CD4-positive, alpha-beta memory T cell (primary cell): ENCODE data around the gene UBE2Z. TPM values are rescaled to one million over a fixed set of nuclear protein-coding genes. Genes with fewer than 3 reads are reported as not detected.

Experiments used
- CTCF ChIA-PET: fragments of 350-600 bp; sonication (Branson Sonifier 250); formaldehyde crosslinking; loops from one replicate; lab custom pipeline; 2021; ENCODE audit warnings: inconsistent platforms; ENCODE audit not compliant: partially characterized antibody; lab: Charles Lee
- POLR2A ChIA-PET: fragments of 350-600 bp; sonication (Branson Sonifier 250); formaldehyde crosslinking; loops from one replicate; lab custom pipeline; 2021; ENCODE audit not compliant: partially characterized antibody; lab: Charles Lee
- DNase-seq, 5 donors: peaks; one replicate each; pipeline versions ENCODE4 v3.0.0 to v3.0.0-alpha.2; 2020 to 2022; ENCODE audit warnings: mixed read lengths in 1 of 5
- H3K27ac ChIP-seq: one replicate; pipeline ENCODE4 v1.7.0; 2013; ENCODE audit warnings: low read depth, low read length
- H3K27me3 ChIP-seq: 2 replicates; pipeline ENCODE4 v1.7.0; 2013; ENCODE audit warnings: mild to moderate bottlenecking, low read length, moderate library complexity; ENCODE audit not compliant: insufficient read depth
- H3K36me3 ChIP-seq: 2 replicates; pipeline ENCODE4 v1.7.0; 2013; ENCODE audit warnings: mild to moderate bottlenecking, low read length, moderate library complexity; ENCODE audit not compliant: insufficient read depth
- H3K4me1 ChIP-seq: 2 replicates; pipeline ENCODE4 v1.7.0; 2013; ENCODE audit warnings: mild to moderate bottlenecking, low read length, moderate library complexity; ENCODE audit not compliant: insufficient read depth
- H3K4me3 ChIP-seq, 2 donors: one replicate each; pipeline ENCODE4 v1.7.0; 2013; ENCODE audit warnings: low read length in 2 of 2, mild to moderate bottlenecking in 1 of 2
- H3K9me3 ChIP-seq, 2 donors: one replicate each; pipeline ENCODE4 v1.7.0; 2013; ENCODE audit warnings: low read length in 2 of 2, control low read depth in 1 of 2; ENCODE audit not compliant: control insufficient read depth in 1 of 2
- H3K27ac Mint-ChIP-seq, 7 donors: one replicate each; pipeline ENCODE4 v1.8.0; 2020 to 2021; ENCODE audit warnings: mixed read lengths in 7 of 7, mild to moderate bottlenecking in 6 of 7, inconsistent platforms in 3 of 7, moderate library complexity in 3 of 7
- H3K27me3 Mint-ChIP-seq, 2 donors: one replicate each; pipeline ENCODE4 v1.8.0; 2020 to 2021; ENCODE audit warnings: mixed read lengths in 2 of 2
- H3K36me3 Mint-ChIP-seq, 2 donors: one replicate each; pipeline ENCODE4 v1.8.0; 2020 to 2021; ENCODE audit warnings: mixed read lengths in 2 of 2, inconsistent platforms in 1 of 2, mild to moderate bottlenecking in 1 of 2
- H3K4me1 Mint-ChIP-seq, 4 donors: one replicate each; pipeline ENCODE4 v1.8.0; 2020 to 2021; ENCODE audit warnings: mixed read lengths in 4 of 4, mild to moderate bottlenecking in 1 of 4
- H3K4me3 Mint-ChIP-seq, 8 donors: one replicate each; pipeline ENCODE4 v1.8.0; 2020 to 2021; ENCODE audit warnings: mixed read lengths in 8 of 8, mild to moderate bottlenecking in 7 of 8, moderate library complexity in 6 of 8, inconsistent platforms in 3 of 8
- H3K9me3 Mint-ChIP-seq, 8 donors: one replicate each; pipeline ENCODE4 v1.8.0; 2020 to 2021; ENCODE audit warnings: mixed read lengths in 8 of 8, mild to moderate bottlenecking in 5 of 8, inconsistent platforms in 3 of 8, moderate library complexity in 1 of 8
- intact Hi-C: fragments of 100-400 bp; cut with micrococcal nuclease; formaldehyde crosslinking; loops from one replicate; pipeline ENCODE4 v1.15.1; 2023
- polyA plus RNA-seq, 2 donors: library from polyadenylated mRNA; unstranded; fragments of 300-500 nt; fragmentation: Illumina TruSeq; gene quantifications; one replicate each; pipeline ENCODE4 v1.2.3, GENCODE V29; 2021
- total RNA-seq, 2 experiments: library from RNA; stranded (reverse); gene quantifications; one replicate each; pipeline ENCODE4 v1.2.3, GENCODE V29; 2021

Gene UBE2Z
- total and polyA plus RNA-seq, 4 experiments from 2014 or later, result 69.8 to 105 (median 87.5) TPM

DNA sequence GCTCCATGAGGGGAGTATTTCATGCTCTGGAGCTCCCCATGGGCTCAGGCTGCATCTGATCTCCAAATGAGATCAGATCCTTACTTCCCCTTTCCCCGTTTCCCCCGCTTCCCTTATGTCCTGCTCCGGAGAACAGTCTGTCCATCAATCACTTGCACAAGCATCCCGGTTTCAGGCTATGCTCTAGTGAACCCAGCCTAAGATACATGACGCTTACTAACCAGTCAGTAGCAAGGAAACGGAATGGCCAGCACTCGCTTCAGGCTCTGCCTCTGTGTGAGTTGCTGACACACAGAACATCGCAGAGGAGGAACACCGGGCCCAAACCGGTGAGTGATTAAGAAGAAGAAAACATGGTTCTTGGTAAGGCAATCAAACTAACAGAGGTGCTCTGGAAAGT is 25.0 kb upstream of the UBE2Z start:
- CTCF ChIA-PET, result interaction anchor here (0.7 to 18.9 kb wide), 9 partner anchors 10 to 203 kb away, joined by 3 to 463 read pairs (median 13); partner anchors contain the start of gene TTLL6
- Mint-ChIP-seq H3K4me1 (peaks cover 0 to 12% (median 3%) of the 10 kb centered on the region in 4 donors), H3K27ac (peak overlapping the region in 1 of 7 donors; percentile 1), H3K27me3 (no peaks in the 10 kb centered on the region), H3K4me3 (no peak overlapping the region), H3K36me3 (no peaks in the 10 kb centered on the region), H3K9me3 (no peaks in the 10 kb centered on the region)
- intact Hi-C loops, result loop anchor here (5.0 kb wide), 1 partner anchor 149 kb away; no protein-coding TSS in a partner anchor
- peaks cover 10% of the 10 kb centered on the region for H3K4me1 ChIP-seq
- H3K36me3 ChIP-seq, result no peaks in the 10 kb centered on the region
- no peak overlapping the region for H3K27ac ChIP-seq
- DNase-seq, result no peak
- POLR2A ChIA-PET, result interaction anchor here (0.6 kb wide), 1 partner anchor 165 kb away, joined by 3 read pairs; no protein-coding TSS in a partner anchor
- H3K9me3 ChIP-seq, result no peaks in the 10 kb centered on the region
- H3K4me3 ChIP-seq, result no peak overlapping the region
- H3K27me3 ChIP-seq, result no peaks in the 10 kb centered on the region

GRCh38 chr17:48890086-48890485 is 18.1 kb upstream of the UBE2Z start:
- Histone ChIP-seq H3K4me1 (peaks cover 23% of the 10 kb centered on the region), H3K4me3 (no peak overlapping the region), H3K36me3 (no peaks in the 10 kb centered on the region), H3K27me3 (no peaks in the 10 kb centered on the region), H3K9me3 (no peaks in the 10 kb centered on the region), H3K27ac (no peak overlapping the region)
- ChIA-PET POLR2A (interaction anchor here (0.7 kb wide), 1 partner anchor 18 kb away, joined by 4 read pairs; no protein-coding TSS in a partner anchor), CTCF (interaction anchor here (2.1 to 14.8 kb wide), 3 partner anchors 11 to 210 kb away, joined by 4 to 159 read pairs (median 6); no protein-coding TSS in a partner anchor)
- no peaks in the 10 kb centered on the region for H3K9me3 Mint-ChIP-seq
- H3K27me3 Mint-ChIP-seq, result no peaks in the 10 kb centered on the region
- intact Hi-C loops, result loop anchor here (5.0 kb wide), 3 partner anchors 52 to 843 kb away; partner anchors contain the start of genes NFE2L1 and SNF8
- H3K27ac Mint-ChIP-seq, result no peak overlapping the region
- no peak for DNase-seq
- H3K4me1 Mint-ChIP-seq, result peaks cover 12 to 27% (median 19%) of the 10 kb centered on the region in 4 donors
- no peak overlapping the region for H3K4me3 Mint-ChIP-seq
- H3K36me3 Mint-ChIP-seq, result peaks cover 0 to 14% of the 10 kb centered on the region in 2 donors

- Mint-ChIP-seq H3K4me1 (peaks cover 12 to 27% (median 19%) of the 10 kb centered on the region in 4 donors), H3K4me3 (peak overlapping the region; percentile 86 to 97 (median 93)), H3K36me3 (peaks cover 5 to 35% of the 10 kb centered on the region in 2 donors), H3K27ac (peak overlapping the region; percentile 90 to 98 (median 97)), H3K9me3 (no peaks in the 10 kb centered on the region), H3K27me3 (no peaks in the 10 kb centered on the region)
- H3K4me3 ChIP-seq, result peak overlapping the region; percentile 80 to 93
- H3K9me3 ChIP-seq, result no peaks in the 10 kb centered on the region
- DNase-seq, result peak in 1 of 5 donors; percentile 7
- peaks cover 4% of the 10 kb centered on the region for H3K36me3 ChIP-seq
- intact Hi-C loops, result loop anchor here (1.0 to 5.0 kb wide), 4 partner anchors 15 to 846 kb away; partner anchors contain the start of genes NFE2L1, SNF8 and UBE2Z
- peaks cover 22% of the 10 kb centered on the region for H3K4me1 ChIP-seq
- H3K27me3 ChIP-seq, result no peaks in the 10 kb centered on the region
- H3K27ac ChIP-seq, result peak overlapping the region; percentile 69
- CTCF ChIA-PET, result interaction anchor here (1.0 to 2.5 kb wide), 6 partner anchors 9 to 299 kb away, joined by 3 to 21 read pairs (median 5); no protein-coding TSS in a partner anchor
- POLR2A ChIA-PET, result interaction anchor here (0.7 to 5.2 kb wide), 14 partner anchors 8 to 1243 kb away, joined by 3 to 101 read pairs (median 4); partner anchors contain the start of genes CALCOCO2, KPNB1, LRRC46 and MRPL10
Observed at GRCh38 chr17:48892940-48893645, 15.1 kb upstream of the UBE2Z start.

- Histone ChIP-seq H3K4me3 (peak overlapping the region in 1 of 2 donors; percentile 93), H3K4me1 (peaks cover 22% of the 10 kb centered on the region), H3K9me3 (no peaks in the 10 kb centered on the region), H3K27ac (peak overlapping the region; percentile 69), H3K36me3 (peaks cover 4% of the 10 kb centered on the region), H3K27me3 (no peaks in the 10 kb centered on the region)
- peak overlapping the region; percentile 86 to 97 (median 93) for H3K4me3 Mint-ChIP-seq
- peaks cover 9 to 38% of the 10 kb centered on the region in 2 donors for H3K36me3 Mint-ChIP-seq
- POLR2A ChIA-PET, result interaction anchor here (0.9 to 5.2 kb wide), 6 partner anchors 9 to 298 kb away, joined by 3 to 101 read pairs (median 6); partner anchors contain the start of genes SNF8 and UBE2Z
- H3K27ac Mint-ChIP-seq, result peak overlapping the region; percentile 90 to 98 (median 97)
- DNase-seq, result no peak
- H3K4me1 Mint-ChIP-seq, result peaks cover 12 to 27% (median 19%) of the 10 kb centered on the region in 4 donors
- CTCF ChIA-PET, result interaction anchor here (1.2 to 2.5 kb wide), 4 partner anchors 10 to 90 kb away, joined by 3 to 21 read pairs (median 12); no protein-coding TSS in a partner anchor
- no peaks in the 10 kb centered on the region for H3K27me3 Mint-ChIP-seq
- H3K9me3 Mint-ChIP-seq, result no peaks in the 10 kb centered on the region
- intact Hi-C loops, result loop anchor here (5.0 kb wide), 3 partner anchors 48 to 847 kb away; partner anchors contain the start of genes NFE2L1 and SNF8
Observed at GRCh38 chr17:48893646-48894508, 14.3 kb upstream of the UBE2Z start.

DNA sequence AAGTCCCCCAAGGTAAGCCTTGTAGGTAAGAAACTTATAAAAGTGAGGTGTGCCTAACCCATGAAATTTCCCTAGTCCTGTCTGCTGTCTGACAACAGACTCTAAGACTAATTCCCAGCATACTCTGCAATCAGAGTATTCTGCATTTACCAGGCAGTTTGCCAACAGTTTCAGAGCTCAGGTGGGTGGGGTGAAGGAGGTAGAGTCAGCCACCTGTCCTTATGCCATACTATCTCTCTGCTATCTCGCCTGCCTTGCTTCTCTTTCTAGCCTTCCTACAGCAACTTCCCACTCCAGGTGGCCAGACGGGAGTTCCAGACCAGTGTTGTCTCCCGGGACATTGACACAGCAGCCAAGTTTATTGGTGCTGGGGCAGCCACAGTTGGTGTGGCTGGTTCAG is 13.3 kb upstream of the UBE2Z start:
- Histone ChIP-seq H3K36me3 (peaks cover 4% of the 10 kb centered on the region), H3K9me3 (no peaks in the 10 kb centered on the region), H3K4me3 (no peak overlapping the region), H3K27ac (no peak overlapping the region), H3K27me3 (no peaks in the 10 kb centered on the region), H3K4me1 (peaks cover 22% of the 10 kb centered on the region)
- POLR2A ChIA-PET, result interaction anchor here (1.7 to 5.2 kb wide), 2 partner anchors 8 to 14 kb away, joined by 6 to 101 read pairs; partner anchors contain the start of gene UBE2Z
- Mint-ChIP-seq H3K36me3 (peaks cover 9 to 38% of the 10 kb centered on the region in 2 donors), H3K4me3 (peak overlapping the region in 1 of 8 donors; percentile 12), H3K4me1 (peaks cover 12 to 27% (median 19%) of the 10 kb centered on the region in 4 donors), H3K27ac (peak overlapping the region in 1 of 7 donors; percentile 22), H3K9me3 (no peaks in the 10 kb centered on the region), H3K27me3 (no peaks in the 10 kb centered on the region)
- no peak for DNase-seq
- CTCF ChIA-PET, result interaction anchor here (1.2 to 2.0 kb wide), 2 partner anchors 11 to 91 kb away, joined by 3 to 21 read pairs; no protein-coding TSS in a partner anchor
- intact Hi-C loops, result loop anchor here (5.0 kb wide), 3 partner anchors 47 to 848 kb away; partner anchors contain the start of genes NFE2L1 and SNF8

GRCh38 chr17:48901241-48901640 is 7.0 kb upstream of the UBE2Z start:
- DNase-seq, result no peak
- H3K9me3 ChIP-seq, result no peaks in the 10 kb centered on the region
- intact Hi-C loops, result no loop called here
- H3K36me3 ChIP-seq, result peaks cover 4% of the 10 kb centered on the region
- Mint-ChIP-seq H3K27me3 (no peaks in the 10 kb centered on the region), H3K9me3 (no peaks in the 10 kb centered on the region), H3K4me3 (no peak overlapping the region), H3K4me1 (no peaks in the 10 kb centered on the region), H3K27ac (no peak overlapping the region), H3K36me3 (peaks cover 9 to 15% of the 10 kb centered on the region in 2 donors)
- no peaks in the 10 kb centered on the region for H3K27me3 ChIP-seq
- CTCF ChIA-PET, result interaction anchor here (1.1 kb wide), 1 partner anchor 17 kb away, joined by 4 read pairs; no protein-coding TSS in a partner anchor
- no peak overlapping the region for H3K4me3 ChIP-seq
- H3K27ac ChIP-seq, result no peak overlapping the region
- no peaks in the 10 kb centered on the region for H3K4me1 ChIP-seq
- POLR2A ChIA-PET, result interaction anchor here (0.6 to 1.0 kb wide), 2 partner anchors 9 to 257 kb away, joined by 3 to 4 read pairs; partner anchors contain the start of gene ATP5MC1
